HepG2 (cell line): Measurements from ENCODE around the gene TIMM23. TPM values are rescaled to one million over a fixed set of nuclear protein-coding genes. Genes with fewer than 3 reads are reported as not detected.

Experiments used
- ARNT2 ChIP-seq: sonication (generic); formaldehyde crosslinking; IDR thresholded peaks from 2 replicates; pipeline ENCODE4 v1.8.0; 2022; ENCODE audit warnings: mild to moderate bottlenecking, low read depth, missing genetic modification reagents, moderate library complexity
- FOSL2 ChIP-seq: sonication (generic); formaldehyde crosslinking; IDR thresholded peaks from 2 replicates; pipeline ENCODE4 v1.4.0; 2020; ENCODE audit warnings: missing genetic modification reagents
- IRF9 ChIP-seq: sonication (generic); formaldehyde crosslinking; IDR thresholded peaks from 2 replicates; pipeline ENCODE4 v1.8.0; 2022; ENCODE audit warnings: missing genetic modification reagents, mild to moderate bottlenecking, borderline replicate concordance
- REST ChIP-seq, 2 experiments: IDR thresholded peaks; 2 replicates each; pipeline ENCODE4 v1.6.1; 2011 to 2012; ENCODE audit warnings: low read length in 2 of 2, borderline replicate concordance in 1 of 2, low read depth in 1 of 2, mild to moderate bottlenecking in 1 of 2, moderate library complexity in 1 of 2
- SIN3B ChIP-seq: fragments of 150-350 bp; IDR thresholded peaks from 2 replicates; pipeline ENCODE4 v1.6.1; 2014; ENCODE audit warnings: low read length
- ZBTB14 ChIP-seq: sonication (generic); formaldehyde crosslinking; IDR thresholded peaks from 2 replicates; pipeline ENCODE4 v1.4.0; 2020; ENCODE audit warnings: missing genetic modification reagents
- ZHX2 ChIP-seq, 2 experiments: sonication (generic) in 1 of 2; formaldehyde crosslinking in 1 of 2; IDR thresholded peaks; 2 replicates each; pipeline versions ENCODE4 v1.6.1 to v1.9.0; 2014 to 2022; ENCODE audit warnings: antibody characterized with exemption in 1 of 2, borderline replicate concordance in 1 of 2, inconsistent platforms in 1 of 2, low read depth in 1 of 2, missing genetic modification reagents in 1 of 2
- ZMAT3 ChIP-seq: sonication (generic); formaldehyde crosslinking; conservative IDR thresholded peaks from 2 replicates; pipeline ENCODE4 v1.7.0; 2021; ENCODE audit warnings: missing genetic modification reagents
- ZNF563 ChIP-seq: sonication (generic); formaldehyde crosslinking; IDR thresholded peaks from 2 replicates; pipeline ENCODE4 v1.8.0; 2022; ENCODE audit warnings: mild to moderate bottlenecking, moderate library complexity, missing genetic modification reagents
- ZNF687 ChIP-seq: sonication (generic); formaldehyde crosslinking; IDR thresholded peaks from 2 replicates; pipeline ENCODE4 v1.5.1; 2020; ENCODE audit warnings: mild to moderate bottlenecking, missing genetic modification reagents, moderate library complexity
- ZSCAN31 ChIP-seq: sonication (generic); formaldehyde crosslinking; IDR thresholded peaks from 2 replicates; pipeline ENCODE4 v1.5.0; 2020; ENCODE audit warnings: low read depth, mild to moderate bottlenecking, missing genetic modification reagents
- polyA plus RNA-seq, 8 experiments: library from polyadenylated mRNA; depleted of rRNA in 3 of 8; stranded (reverse) in 7 of 8; unstranded in 1 of 8; fragments of >200 nt; fragmentation: Illumina TruSeq in 4 of 8; extraction: Trizol in 4 of 8; gene quantifications; 2 replicates each; pipeline versions ENCODE4 v1.2.1 to v1.2.3, GENCODE V29; 2011 to 2016; ENCODE audit warnings: low read depth in 4 of 8, missing spikeins in 1 of 8, mixed read lengths in 1 of 8; ENCODE audit not compliant: insufficient read depth in 1 of 8
- total RNA-seq, 5 experiments: library from RNA; depleted of rRNA; stranded (reverse); fragments of >200 nt; fragmentation: Illumina TruSeq; extraction: Trizol; gene quantifications; 2 replicates each; pipeline ENCODE4 v1.2.3, GENCODE V29; 2016; ENCODE audit warnings: low read depth in 1 of 5

Gene TIMM23
- total and polyA plus RNA-seq, 2 of the 13 experiments (the other 11 are each of a cell fraction or from before 2014, with no cell fraction given), result 80.2 to 98.6 TPM

- TF ChIP-seq ZHX2 (IDR thresholded peaks at IDR 0.05; ENCODE audit: low read depth) (no peak), ZHX2 (CRISPR knock-in tag; IDR thresholded peaks at IDR 0.05; ENCODE audit: borderline replicate concordance) (no peak), ZNF687 (CRISPR knock-in tag) (peak; percentile 68), ZNF563 (CRISPR knock-in tag) (0 out of 2 replicates have a peak, but pooled peaks have one; percentile 39), SIN3B (no peak), REST (IDR thresholded peaks at IDR 0.05; ENCODE audit: borderline replicate concordance in 1 of 2, low read depth in 1 of 2, low read length in 2 of 2) (no peak), ZBTB14 (no peak), FOSL2 (CRISPR knock-in tag) (no peak; the same call in 1 of the 2 replicates), ZMAT3 (CRISPR knock-in tag) (0 out of 2 replicates have a peak, but pooled peaks have one; percentile 30), IRF9 (CRISPR knock-in tag) (0 out of 2 replicates have a peak, but pooled peaks have one; percentile 5), ZSCAN31 (peak; percentile 12; the same call in 1 of the 2 replicates), ARNT2 (0 out of 2 replicates have a peak, but pooled peaks have one; percentile 38)
These were observed 80.6 kb downstream of the TIMM23 start (continued) for GRCh38 chr10:46052791-46053375.
